ENCODE results near the gene FUBP3. TPM values are rescaled to one million over a fixed set of nuclear protein-coding genes. Genes with fewer than 3 reads are reported as not detected.

Gene FUBP3
- total RNA-seq, 1 experiment from 2014 or later: 78.6 TPM

DNA sequence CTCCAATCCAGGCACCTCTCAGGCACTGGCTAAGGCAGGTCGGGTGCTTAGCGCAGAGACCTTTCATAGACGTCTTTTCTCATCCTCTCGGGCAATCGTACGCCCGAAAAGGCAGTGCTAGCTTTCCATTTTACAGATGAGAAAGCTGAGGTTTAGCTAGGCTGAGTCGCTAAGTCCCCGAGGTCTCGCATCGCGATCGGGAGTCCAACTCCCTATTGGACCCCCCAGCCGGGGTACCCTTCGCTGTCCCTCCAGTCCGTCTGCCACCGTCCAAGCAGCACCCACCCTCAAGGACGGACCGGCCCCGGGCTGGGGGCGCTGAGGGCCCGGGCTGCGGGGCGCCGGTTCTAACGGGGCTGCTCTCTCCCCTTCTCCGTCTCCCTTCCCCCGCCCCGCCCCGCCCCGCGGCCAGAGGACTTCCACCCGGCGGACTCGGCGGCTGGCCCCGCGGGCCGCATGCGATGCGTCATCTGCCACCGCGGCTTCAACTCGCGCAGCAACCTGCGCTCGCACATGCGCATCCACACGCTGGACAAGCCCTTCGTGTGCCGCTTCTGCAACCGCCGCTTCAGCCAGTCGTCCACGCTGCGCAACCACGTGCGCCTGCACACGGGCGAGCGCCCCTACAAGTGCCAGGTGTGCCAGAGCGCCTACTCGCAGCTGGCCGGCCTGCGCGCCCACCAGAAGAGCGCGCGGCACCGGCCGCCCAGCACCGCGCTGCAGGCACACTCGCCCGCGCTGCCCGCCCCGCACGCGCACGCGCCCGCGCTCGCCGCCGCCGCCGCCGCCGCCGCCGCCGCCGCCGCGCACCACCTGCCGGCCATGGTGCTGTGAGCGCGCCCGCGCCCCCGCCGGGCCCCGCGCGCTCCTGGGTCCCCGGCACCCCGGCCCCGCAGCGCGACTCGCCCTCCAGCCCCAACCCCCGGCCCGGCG lies 101.7 kb downstream of the FUBP3 start:
- H2BK120ac ChIP-seq (ENCODE audit: low read depth, low read length, poor library complexity, severe bottlenecking): no peak overlapping the region
- TF ChIP-seq, protein P1, sequence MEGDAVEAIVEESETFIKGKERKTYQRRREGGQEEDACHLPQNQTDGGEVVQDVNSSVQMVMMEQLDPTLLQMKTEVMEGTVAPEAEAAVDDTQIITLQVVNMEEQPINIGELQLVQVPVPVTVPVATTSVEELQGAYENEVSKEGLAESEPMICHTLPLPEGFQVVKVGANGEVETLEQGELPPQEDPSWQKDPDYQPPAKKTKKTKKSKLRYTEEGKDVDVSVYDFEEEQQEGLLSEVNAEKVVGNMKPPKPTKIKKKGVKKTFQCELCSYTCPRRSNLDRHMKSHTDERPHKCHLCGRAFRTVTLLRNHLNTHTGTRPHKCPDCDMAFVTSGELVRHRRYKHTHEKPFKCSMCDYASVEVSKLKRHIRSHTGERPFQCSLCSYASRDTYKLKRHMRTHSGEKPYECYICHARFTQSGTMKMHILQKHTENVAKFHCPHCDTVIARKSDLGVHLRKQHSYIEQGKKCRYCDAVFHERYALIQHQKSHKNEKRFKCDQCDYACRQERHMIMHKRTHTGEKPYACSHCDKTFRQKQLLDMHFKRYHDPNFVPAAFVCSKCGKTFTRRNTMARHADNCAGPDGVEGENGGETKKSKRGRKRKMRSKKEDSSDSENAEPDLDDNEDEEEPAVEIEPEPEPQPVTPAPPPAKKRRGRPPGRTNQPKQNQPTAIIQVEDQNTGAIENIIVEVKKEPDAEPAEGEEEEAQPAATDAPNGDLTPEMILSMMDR (conservative IDR thresholded peaks at IDR 0.05): no peak
- no peak overlapping the region for H2BK20ac ChIP-seq (ENCODE audit: low read depth, low read length, poor library complexity, severe bottlenecking)
- no peak overlapping the region for H4K8ac ChIP-seq (replicated peaks; ENCODE audit: insufficient read length, low read depth, low read length)
- no CpG with 5 or more reads among the region's 116 CpGs for WGBS (ENCODE audit: extremely low coverage, insufficient read length, low lambda C conversion rate)
- H3K4ac ChIP-seq (ENCODE audit: low read depth, low read length): no peak overlapping the region
- H3T11ph ChIP-seq (ENCODE audit: low read length): no peak overlapping the region
- no peaks in the 10 kb centered on the region for H3K79me2 ChIP-seq (ENCODE audit: insufficient read depth, low read length)
- no peak overlapping the region for H2BK15ac ChIP-seq (ENCODE audit: low read depth, low read length)
- no peak overlapping the region for H3K23ac ChIP-seq (ENCODE audit: insufficient read length, low read depth, low read length)
- no peak overlapping the region for H3K27ac Mint-ChIP-seq
- H3K27me3 Mint-ChIP-seq (ENCODE audit: low read depth): peaks cover 62% of the 10 kb centered on the region
- H3K79me1 ChIP-seq (ENCODE audit: insufficient read depth, low read depth, low read length, poor library complexity, severe bottlenecking): no peaks in the 10 kb centered on the region
- no peak overlapping the region for H3K9ac ChIP-seq (ENCODE audit: extremely low read depth, insufficient read length, low read length)
- H2BK12ac ChIP-seq (ENCODE audit: insufficient read length, low read depth, low read length): no peak overlapping the region
- no peaks in the 10 kb centered on the region; a peak in 1 of 7 replicates for H3K36me3 Mint-ChIP-seq (ENCODE audit: insufficient read depth in 1 of 3, low read depth in 3 of 3)
- no peaks in the 10 kb centered on the region for H4K20me1 ChIP-seq (ENCODE audit: control insufficient read depth, insufficient read depth, insufficient read length)
- DNase-seq: peak; percentile 83
- peak overlapping the region; percentile 60 to 85 for H3K4me3 Mint-ChIP-seq
- no peak overlapping the region for H3K56ac ChIP-seq (ENCODE audit: insufficient read length, low read depth, low read length)
- H4K91ac ChIP-seq (ENCODE audit: insufficient read length, low read depth, low read length): no peak overlapping the region
- H3K27ac ChIP-seq (ENCODE audit: insufficient read length, low read depth, low read length): no peak overlapping the region
- H4K5ac ChIP-seq (ENCODE audit: insufficient read length, low read depth, low read length): no peak overlapping the region
- no peak overlapping the region for H2BK5ac ChIP-seq (ENCODE audit: insufficient read length, low read length)
- peaks cover 10% of the 10 kb centered on the region for H3K27me3 ChIP-seq (ENCODE audit: insufficient read depth, low read length)
- H3K9me3 Mint-ChIP-seq: peaks cover 8 to 10% of the 10 kb centered on the region in 2 experiments
- no peaks in the 10 kb centered on the region for H3K4me1 ChIP-seq (ENCODE audit: insufficient read depth, low read length)
- H3K23me2 ChIP-seq (ENCODE audit: insufficient read length, low read depth, low read length, poor library complexity, severe bottlenecking): peaks cover 6% of the 10 kb centered on the region
- peaks cover 2 to 3% of the 10 kb centered on the region in 2 experiments; a peak in 2 of 4 replicates for H3K4me1 Mint-ChIP-seq
- no peak overlapping the region for H3K18ac ChIP-seq (ENCODE audit: insufficient read length, low read depth, low read length)
- no peak overlapping the region for H2AFZ ChIP-seq (ENCODE audit: low read length)
- no peak overlapping the region for H2AK5ac ChIP-seq (ENCODE audit: insufficient read length, low read length)
- H3K4me2 ChIP-seq (ENCODE audit: insufficient read depth, insufficient read length, low read length): peak overlapping the region; percentile 68
- H3K14ac ChIP-seq (ENCODE audit: insufficient read depth, low read length): 0 out of 2 replicates have a peak overlapping the region, but pooled peaks have one; percentile 55
- H3K9me3 ChIP-seq (ENCODE audit: control insufficient read depth, low read depth, low read length): no peaks in the 10 kb centered on the region

All from H9 (cell line).